Forelimb muscle (tissue), 1 donor: ENCODE measurements around the gene WDR37. TPM values are rescaled to one million over a fixed set of nuclear protein-coding genes. Genes with fewer than 3 reads are reported as not detected.
"Not testable (repeated sequence)": the region's sequence is repeated elsewhere in the genome, so short reads cannot be mapped to it uniquely, and the experiment has no call there.

Experiments used
- DNase-seq: peaks from one replicate; pipeline ENCODE4 v3.0.0-alpha.2; 2013; ENCODE audit warnings: low read depth
- polyA plus RNA-seq: library from polyadenylated mRNA; unstranded; fragments of 120-200 nt; gene quantifications from one replicate; pipeline ENCODE4 v1.2.1, GENCODE V29; 2013; ENCODE audit not compliant: insufficient read length

Gene WDR37, protein sequence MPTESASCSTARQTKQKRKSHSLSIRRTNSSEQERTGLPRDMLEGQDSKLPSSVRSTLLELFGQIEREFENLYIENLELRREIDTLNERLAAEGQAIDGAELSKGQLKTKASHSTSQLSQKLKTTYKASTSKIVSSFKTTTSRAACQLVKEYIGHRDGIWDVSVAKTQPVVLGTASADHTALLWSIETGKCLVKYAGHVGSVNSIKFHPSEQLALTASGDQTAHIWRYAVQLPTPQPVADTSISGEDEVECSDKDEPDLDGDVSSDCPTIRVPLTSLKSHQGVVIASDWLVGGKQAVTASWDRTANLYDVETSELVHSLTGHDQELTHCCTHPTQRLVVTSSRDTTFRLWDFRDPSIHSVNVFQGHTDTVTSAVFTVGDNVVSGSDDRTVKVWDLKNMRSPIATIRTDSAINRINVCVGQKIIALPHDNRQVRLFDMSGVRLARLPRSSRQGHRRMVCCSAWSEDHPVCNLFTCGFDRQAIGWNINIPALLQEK
- 10.9 TPM for polyA plus RNA-seq

DNA sequence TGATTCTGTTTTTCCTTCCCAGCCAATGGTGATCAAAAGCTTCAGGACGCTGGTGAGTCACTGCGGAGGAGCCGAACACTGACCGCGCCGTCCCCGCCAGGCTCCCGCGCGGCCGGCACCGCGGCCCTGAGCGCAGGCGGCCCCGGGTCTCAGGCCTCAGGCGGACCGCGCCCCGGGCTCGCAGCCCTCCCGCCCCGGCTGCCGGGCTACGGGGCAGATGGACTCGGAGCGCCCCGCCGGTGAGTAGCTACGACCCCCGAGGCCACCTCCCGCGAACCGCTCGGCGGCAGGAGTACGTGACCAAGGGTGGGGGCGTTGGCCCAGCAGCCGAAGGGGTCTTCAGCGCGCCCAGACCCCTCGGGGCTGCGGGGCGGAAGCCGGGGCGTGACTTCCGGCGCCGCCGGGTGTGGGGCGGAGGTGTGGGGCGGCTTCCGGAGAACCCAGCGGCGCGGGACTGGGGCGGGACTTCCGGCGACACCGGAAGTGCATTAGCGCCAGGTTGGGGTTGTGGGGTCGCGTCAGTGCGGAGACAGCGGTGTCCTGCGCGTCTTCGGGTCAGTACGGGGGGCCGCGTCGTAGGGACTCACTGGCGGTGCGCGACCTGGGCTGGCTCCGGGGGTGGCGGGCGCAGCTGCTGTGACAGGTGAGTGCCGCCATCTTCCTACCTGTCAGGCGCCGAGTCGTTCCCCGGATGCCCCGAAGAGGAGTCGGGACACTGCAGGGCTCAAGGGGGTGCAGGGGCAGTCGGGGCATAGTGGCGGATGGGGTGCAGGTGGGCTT lies at the start of gene WDR37:
TSS of gene WDR37 (plus strand) at position 60 of the 780 bp plus-strand sequence. CDS start 15,771 bp downstream, outside the sequence.
- DNase-seq: no peak

DNA sequence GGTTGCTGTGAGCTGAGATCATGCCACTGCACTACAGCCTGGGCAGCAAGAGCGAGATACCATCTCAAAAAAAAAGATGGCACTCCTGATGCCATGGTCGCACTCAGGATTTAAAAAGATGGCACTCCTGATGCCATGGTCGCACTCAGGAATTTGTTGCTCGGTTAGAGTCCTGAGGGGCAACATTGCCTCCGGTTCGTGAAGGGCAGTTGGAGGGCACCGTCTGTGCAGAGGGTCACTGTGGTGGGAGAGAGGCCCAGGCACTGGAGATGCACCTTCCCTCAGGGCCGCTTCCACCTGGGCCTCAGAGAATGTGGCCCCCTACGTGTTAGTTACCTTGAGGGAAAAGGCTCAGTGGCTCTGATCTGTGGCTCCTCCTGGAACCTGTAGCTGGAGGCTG lies 49.6 kb upstream of the WDR37 start:
- DNase-seq: no peak

DNA sequence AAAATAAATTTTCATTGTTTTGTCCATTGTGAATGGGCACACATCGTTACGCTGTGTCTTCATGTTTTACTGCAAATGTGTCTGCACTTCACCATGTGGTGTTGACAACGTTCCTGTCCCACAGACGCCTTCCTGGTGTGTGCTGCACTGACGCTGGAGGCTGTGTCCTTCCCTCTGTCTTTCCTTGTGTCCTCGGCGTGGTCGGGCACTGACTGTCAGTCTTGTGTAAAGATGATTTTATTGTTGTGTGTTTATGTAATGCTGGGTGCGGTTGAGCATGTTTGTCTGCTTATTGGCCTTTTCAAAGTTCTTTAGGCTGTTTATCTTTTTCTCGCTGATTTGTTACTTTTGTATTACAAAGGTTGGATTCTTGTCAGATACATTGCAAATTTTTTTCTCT lies 48.6 kb upstream of the WDR37 start:
- DNase-seq: no peak

DNA sequence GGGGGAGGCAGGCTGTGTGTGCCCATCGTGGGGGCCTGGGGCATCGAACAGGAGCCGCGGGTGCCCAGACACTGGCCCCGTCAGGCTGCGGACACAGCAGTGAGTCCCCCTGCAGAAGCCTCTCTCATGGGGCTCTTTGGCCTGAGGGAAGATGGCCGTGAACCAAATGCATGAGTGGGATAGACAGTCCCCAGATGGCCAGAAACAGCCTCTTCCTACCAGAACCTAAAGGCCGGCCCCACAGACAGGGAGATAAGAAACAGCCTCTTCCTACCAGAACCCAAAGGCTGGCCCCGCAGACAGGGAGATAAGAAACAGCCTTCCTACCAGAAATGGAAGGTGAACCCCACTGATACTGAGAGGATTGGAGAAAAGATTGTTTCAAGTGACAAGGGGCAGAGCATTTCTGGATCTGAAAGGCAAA lies 47.1 kb upstream of the WDR37 start:
- DNase-seq: no peak

DNA sequence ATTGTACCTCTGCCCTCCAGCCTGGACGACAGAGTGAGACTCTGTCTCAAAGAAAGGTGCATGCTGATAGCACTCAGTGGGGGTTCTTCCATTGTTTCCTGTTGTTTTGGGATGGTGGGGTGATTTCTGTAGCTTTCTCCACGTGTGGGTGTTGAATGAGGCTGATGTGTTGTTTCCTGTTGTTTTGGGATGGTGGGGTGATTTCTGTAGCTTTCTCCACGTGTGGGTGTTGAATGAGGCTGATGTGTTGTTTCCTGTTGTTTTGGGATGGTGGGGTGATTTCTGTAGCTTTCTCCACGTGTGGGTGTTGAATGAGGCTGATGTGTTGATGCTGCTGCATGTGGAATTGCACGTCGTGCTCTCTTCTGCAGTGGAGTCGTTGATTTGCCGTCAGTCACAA lies 46.2 kb upstream of the WDR37 start:
- DNase-seq: not testable (repeated sequence)

DNA sequence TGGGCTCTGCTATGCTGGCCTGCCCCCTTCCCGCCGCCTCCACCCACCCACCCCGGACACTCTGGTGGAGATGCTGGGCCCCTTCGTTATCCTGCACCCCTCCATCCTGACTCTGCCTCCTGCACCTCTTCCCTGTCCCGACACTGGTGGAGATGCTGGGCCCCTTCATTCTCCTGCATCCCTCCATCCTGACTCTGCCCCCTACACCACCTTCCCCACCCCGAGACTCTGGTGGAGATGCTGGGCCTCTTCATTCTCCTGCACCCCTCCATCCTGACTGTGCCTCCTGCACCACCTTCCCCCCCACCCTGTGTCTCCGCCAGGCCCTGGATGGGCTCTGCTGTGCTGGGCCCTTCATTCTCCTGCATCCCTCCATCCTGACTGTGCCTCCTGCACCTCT lies 45.5 kb upstream of the WDR37 start:
- no peak for DNase-seq

DNA sequence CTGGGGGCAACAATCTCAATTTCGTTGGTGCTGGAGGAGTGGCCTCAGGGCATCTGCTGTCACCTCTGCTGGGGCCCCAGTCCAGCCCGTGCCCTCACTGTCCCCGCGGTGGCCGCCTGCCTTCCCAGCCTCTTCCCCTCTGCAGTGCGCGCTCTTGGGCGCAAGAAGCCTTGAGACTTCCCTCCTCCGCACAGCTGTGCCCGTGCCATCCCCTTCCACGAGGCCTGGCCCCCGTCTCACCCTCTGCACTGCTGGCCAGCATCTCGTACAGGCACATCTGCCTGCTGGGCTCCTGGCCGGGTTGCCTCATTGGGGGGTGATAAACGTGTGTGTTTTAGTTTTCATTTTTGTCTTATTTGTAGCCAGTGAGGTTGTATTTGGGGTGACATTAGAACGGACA lies 44.5 kb upstream of the WDR37 start:
- no peak for DNase-seq

DNA sequence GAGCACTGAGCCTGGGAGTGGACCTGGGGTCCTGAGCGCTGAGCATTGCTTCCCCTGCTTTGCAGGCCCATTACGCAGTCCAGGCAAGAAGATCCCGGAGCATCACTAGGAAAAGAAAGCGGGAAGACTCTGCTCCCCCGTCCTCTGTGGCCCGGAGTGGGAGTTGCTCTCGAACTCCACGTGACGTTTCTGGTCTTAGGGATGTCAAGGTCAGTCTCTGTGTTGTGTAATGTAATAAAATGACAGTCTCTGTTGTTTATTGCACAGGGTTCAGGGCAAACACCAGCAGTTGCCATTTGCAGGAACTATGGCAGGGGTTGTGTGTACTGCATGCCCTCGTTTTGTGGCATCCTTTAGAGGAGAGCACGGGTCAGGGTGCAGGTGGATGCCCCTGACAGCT lies 40.5 kb upstream of the WDR37 start:
- no peak for DNase-seq

DNA sequence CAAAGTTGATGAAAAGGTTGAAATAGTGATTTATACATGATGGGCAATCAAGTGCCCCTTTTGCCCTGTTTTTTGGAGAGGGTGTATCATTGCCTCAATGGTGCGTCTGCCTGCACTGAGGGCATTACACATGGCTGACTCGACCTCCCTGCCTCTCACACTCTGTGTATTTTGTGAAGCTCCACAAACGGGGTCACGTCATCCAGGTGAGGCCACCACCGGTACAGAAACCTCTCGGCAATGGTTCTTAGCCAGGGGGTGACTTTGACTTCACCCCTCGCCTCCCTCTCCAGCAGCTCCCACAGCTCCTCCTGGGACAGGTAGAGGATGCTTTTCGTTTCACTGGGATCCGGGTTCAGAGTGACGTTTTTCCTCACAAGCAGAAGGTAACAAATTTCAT lies 36.8 kb upstream of the WDR37 start:
- no peak for DNase-seq

DNA sequence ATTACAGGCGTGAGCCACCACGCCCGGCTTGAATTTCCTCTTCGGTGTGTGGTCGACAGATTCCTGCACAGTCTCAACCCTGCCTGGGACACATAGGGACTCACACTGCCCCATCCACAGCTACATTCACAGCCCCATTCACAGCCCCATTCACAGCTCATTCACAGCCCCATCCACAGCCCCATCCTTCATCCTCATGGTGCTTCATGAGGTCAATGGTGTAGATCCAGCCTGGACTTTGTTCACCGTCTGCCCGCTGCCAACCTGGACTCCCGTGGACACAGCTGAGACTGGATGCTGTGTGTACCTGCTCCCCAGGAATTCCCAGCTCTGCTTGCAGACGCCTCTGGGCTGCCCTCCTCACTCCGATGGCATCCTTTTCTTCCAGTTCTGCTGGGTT lies 35.7 kb upstream of the WDR37 start:
- DNase-seq: no peak

DNA sequence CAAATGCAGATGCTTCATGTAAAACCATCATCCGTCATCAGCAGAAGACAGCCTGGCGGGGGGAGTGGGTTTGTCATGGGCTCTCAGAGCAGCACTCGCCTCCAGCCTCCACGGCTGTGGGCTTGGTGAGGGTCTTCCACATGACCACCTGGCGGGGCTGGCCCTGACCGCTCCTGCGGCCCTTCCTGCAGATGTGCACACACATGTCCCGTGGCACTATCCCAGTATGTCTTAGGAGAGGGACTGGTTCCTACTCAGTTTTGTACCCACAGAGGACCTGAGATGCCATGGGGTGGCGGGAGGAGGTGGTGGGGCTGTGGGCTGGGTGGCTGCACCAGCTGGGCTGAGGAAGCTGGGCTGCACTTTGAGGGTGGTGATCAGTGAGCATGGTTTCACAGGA lies 35.2 kb upstream of the WDR37 start:
- no peak for DNase-seq

DNA sequence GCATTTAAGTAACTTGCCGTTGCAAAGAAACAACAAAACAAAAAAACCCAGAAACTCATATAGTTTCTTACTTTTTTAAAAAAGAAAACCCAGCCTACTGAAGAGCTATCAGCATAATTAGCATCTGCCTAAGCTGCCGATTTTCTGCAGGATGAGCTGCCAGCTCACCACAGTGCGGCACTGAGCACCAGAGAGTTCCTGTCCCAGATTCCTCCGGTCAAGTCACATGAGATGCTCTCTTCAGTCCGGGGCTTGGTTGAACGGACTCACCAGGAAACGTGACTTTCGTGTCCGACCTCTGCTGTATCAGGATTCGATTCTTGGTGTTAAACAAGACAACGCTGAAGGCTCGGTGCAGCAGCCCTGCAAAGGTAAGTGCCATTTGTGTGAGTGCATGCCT lies 33.8 kb upstream of the WDR37 start:
- DNase-seq: no peak

DNA sequence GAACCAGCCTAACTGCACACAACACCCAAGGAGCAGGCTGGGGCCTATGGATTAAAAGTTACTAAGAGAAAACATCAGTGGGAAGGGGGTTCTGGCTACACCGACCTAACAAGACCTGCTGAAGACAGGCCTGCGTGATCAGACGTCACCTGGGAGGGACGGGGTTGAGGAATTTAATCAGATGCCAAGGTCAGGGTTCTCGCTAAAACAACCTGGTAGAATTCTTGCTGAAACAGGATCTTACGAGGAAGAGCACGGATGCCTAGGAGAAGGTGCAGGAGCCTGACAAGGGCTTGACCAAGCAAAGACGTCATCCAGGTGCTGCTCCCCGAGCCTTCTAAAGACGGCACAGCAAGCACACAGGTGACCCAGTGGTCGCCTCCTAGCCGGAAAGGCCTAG lies 32.1 kb upstream of the WDR37 start:
- no peak for DNase-seq

DNA sequence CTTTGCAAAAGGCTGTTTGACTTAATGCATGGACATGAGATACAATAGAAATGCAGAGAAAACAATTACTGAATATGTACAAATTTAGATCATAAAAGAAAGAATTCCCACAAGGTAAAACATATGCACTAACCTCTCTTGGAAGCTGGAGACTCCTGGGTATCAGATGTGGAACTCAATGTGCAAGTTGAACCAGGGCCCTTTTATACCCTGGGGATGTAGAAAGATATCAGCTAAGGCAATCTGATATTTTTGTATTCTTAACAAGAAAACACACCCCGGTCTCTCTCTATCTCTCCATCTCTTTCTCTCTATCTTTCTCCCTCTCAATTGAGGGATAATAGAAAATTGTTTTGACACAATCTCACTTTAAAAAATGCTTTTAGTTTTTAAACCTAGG lies 30.5 kb upstream of the WDR37 start, which contains the start of gene IDI2:
TSS of gene IDI2 (minus strand) at position 177 of the 400 bp plus-strand sequence. CDS start 1,136 bp downstream, outside the sequence.
- no peak for DNase-seq

DNA sequence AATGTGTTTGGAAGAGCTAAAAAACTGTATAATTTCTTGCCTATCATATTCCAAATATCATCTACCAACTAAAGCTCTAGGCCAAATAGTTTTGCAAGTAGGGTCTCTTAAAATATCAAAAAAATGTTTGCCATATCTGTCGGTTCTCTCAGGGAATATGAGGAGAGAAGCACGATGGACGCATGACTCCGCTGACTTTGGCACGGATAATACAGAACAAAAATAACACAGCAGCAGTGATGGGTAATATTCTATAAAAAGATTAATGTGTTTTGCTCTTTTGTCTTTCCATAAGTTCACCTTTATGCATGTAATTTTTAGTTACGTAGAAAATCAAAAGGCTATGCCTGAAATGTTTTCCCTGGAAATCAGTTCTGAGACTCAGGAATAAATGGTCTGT lies 29.6 kb upstream of the WDR37 start:
- DNase-seq: no peak

DNA sequence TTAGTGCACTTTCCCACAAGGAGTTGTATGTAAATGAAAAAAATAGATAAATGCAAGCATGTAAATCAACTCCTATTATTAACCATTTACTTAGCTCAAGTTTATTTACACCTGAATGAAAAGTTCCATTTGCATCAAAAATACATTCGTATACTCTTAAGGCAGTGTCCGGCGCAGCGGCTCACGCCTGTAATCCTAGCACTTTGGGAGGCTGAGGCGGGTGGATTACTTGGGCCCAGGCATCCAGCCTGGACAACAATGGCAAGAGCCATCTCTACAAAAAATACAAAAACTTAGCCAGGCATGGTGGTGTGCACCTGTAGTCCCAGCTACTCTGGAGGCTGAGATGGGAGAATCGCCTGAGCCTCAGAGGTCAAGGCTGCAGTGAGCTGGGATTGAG lies 26.3 kb upstream of the WDR37 start:
- no peak for DNase-seq

DNA sequence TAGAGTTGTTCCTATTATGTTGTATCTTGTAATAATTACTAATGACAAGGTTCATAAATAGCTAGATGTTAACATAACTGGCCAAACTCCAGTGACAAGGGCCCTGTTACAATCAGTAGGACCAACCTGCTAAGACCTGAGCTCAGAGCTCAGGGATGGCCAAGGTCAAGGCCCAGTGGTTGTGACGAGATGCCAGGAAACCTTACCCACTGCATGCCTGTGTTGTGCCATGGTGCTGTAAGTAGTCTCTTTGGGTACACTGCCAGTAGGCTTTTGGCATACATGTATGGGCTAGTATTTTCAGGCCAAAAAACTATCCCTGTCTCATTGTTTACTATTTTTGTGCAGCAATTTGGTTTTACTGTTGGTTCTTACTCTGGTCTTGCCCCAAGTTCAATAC lies 22.6 kb upstream of the WDR37 start:
- DNase-seq: no peak

DNA sequence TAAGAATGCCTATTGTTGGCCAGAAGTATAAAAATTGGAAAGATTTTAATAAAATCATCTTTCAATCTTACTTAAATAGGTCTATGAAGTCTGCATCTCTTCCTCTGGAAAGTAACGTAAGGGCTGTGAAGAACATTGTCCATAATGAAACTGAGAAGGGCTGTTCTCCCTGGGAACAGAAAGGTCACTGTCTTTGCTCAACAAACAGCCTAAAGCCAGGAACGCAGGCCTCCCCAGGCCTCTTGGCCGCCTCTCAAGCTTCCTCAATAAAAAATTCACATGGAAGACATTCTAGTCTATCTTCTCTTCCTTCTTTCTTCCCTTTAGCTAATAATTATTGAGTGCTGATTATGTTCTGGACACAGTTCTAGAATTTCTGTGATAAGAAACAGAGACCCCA lies 21.4 kb upstream of the WDR37 start:
- DNase-seq: no peak

DNA sequence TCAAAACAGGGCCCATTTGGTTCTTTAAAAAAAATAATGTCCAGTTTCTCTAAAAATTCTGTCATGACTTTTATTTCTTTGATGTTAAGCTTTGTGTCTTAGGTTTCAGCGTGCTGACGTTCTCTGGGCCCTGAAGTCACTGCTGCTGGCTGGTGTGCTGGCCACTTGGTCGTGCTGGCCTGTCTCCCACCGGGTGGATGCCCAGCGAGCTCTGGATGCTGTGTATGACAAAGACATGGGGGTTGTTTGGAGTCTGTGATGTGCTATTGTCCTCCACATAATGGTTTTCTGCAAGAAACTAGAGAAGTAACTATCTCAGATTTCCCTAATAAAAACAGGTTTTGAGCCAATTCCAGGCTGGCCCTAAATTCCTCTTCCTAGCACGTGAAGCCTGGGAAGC lies 21.0 kb upstream of the WDR37 start:
- DNase-seq: no peak

DNA sequence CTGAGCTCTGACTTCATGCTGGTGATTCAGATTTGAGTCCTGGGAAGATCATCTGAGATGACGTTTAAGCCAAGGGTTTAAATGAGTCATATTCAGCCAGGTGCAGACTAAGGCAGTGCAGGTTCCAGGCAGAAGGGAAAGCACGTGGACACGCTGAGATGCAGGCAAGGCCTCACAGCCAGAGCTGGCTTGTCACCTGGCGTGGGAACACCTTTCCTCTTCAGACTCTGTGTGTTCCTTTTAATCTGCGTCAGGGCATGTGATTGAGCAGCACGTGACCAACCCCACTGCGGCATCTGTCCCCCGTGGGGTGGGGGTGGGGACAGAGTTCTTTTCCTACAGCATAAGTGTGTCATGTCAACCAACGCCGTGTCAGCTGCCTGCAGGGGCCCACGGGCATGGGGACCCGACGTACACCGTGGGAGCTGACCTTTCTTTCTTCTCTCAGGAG lies 19.8 kb upstream of the WDR37 start:
- no peak for DNase-seq

DNA sequence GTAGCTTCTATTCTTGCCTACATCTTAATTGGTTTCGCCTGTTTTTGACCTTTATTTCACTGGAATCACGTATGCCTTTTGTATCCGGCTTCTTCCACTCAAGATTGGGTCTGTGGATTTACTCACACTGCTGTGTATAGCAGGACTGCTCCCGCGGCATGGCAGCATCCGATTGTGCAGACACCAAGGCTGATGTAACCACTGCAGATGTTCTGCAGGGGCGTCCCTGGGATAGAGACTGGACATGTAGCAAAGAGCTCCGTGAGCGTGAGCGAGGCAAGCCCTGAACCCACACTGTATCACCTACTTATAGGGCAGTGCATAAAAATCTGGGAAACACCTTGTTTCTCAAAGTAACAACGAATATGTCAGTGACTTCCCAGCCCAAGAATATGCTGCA lies 19.1 kb upstream of the WDR37 start:
- no peak for DNase-seq

DNA sequence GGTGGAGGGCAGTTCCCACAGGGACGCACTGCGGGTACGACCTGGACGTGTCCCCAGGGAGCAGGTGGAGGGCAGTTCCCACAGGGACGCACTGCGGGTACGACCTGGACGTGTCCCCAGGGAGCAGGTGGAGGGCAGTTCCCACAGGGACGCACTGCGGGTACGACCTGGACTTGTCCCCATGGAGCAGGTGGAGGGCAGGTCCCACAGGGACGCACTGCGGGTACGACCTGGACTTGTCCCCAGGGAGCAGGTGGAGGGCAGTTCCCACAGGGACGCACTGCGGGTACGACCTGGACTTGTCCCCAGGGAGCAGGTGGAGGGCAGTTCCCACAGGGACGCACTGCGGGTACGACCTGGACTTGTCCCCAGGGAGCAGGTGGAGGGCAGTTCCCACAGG lies 17.4 kb upstream of the WDR37 start:
- DNase-seq: not testable (repeated sequence)

DNA sequence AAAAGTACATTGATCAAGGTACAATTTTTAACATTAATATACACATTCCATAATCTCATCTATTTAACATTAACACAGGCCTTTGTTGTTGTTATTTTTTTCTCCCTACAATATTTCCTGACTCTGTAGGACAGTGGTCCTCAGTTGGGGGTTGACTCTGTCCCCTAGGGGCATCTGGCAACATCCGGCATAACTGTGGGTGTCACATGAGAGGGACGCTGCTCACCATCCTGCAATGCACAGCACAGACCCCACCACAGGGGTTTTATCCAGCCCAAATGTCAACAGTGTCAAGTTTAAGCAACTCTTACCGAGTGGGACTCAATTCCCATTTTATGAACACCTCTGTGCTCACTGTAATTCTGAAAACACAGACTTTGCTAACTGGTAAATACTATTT lies 16.1 kb upstream of the WDR37 start:
- no peak for DNase-seq
